ENCODE measurements around the gene FCGR1A.
A peak's percentile ranks its signal among the peaks of the same experiment; 100 is the strongest.
"Not testable (repeated sequence)": the region's sequence is repeated elsewhere in the genome, so short reads cannot be mapped to it uniquely, and the experiment has no call there.

FCGR1A gene

GRCh38 chr1:149778313-149778712 lies 4.2 kb upstream of the FCGR1A start:
- not testable (repeated sequence) for FAIRE-seq

DNA sequence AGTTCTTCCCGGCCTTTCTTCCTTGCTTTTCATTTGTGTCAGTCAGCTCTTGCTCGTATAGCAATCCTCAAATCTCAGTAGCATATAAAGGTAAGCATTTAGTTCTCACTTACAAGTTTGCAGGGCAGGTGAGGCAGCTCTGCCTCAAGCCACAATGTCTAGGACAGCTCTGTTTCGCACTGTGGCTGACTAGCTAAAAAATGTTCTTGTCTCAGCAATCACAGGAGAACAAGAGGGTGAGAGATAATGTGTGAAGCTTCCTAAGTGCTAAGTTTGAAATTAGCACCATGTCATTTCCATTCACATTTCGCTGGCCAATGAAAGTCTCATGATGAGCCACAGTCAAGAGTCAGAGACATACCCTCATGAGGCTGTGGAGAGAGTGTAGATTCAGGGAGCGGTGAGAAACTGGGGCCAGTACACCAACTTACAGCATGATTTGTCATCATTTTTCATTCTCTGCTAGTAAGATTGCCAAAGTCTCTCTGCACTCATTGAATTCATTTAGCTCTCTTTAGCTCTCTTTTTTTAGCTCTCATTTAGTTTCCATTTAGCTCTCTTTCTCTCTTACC lies 995 bp upstream of the FCGR1A start:
- FAIRE-seq, result not testable (repeated sequence)

DNA sequence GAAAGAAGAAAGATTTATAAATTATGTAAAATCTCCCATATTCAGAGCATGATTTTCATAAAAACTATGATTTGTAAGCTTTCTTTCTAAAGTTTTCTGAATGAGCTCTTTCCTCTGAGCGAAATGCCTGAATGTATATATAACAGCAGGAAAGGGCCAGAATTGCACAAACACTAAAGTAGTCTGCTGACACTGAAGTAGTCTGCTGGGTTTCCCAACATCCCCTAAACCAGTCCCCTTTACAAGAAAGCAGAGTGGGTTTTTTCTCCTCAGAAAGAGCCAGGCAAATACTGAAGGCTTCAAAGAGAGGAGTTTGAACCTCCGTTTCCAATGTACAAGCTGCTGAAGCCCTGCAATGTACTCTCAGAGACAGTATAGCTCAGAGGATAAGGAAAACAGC lies 795 bp downstream of the FCGR1A start:
- not testable (repeated sequence) for FAIRE-seq

DNA sequence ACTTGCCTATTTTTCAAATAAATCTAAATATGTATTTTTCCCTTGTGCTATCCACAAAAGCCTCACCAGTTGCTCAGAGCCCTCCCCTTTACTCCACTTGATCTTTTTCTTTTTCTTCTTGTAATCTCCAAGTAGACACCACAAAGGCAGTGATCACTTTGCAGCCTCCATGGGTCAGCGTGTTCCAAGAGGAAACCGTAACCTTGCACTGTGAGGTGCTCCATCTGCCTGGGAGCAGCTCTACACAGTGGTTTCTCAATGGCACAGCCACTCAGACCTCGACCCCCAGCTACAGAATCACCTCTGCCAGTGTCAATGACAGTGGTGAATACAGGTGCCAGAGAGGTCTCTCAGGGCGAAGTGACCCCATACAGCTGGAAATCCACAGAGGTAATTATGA lies 1.4 kb downstream of the FCGR1A start:
- FAIRE-seq, result not testable (repeated sequence)

- FAIRE-seq, result not testable (repeated sequence)
These were observed 5.4 kb downstream of the FCGR1A start for GRCh38 chr1:149787688-149788451.

DNA sequence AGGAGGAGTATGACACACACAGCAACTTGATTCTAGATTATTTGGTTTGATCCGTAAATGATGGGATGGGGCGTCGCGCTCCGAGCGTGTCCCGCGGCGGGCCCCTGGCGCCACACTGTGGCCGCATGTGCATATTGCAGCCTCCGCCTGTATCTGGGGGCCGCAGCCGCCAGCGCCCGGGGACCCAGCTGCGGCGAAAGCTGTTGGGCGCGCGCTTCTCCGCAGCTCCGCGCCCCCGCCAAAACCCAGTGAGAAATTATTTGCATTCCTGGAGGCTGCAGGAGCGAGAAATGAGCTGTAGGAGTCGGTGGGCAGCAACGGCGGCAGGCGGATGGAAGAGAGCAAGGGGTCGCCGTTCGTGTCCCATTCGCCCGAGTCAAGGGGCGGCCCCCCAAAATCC lies 10.0 kb downstream of the FCGR1A start:
- not testable (repeated sequence) for FAIRE-seq

GRCh38 chr1:149792912-149793515 lies 10.5 kb downstream of the FCGR1A start:
- FAIRE-seq, result not testable (repeated sequence)

- not testable (repeated sequence) for FAIRE-seq
These were observed 11.4 kb downstream of the FCGR1A start for GRCh38 chr1:149793885-149794284.

DNA sequence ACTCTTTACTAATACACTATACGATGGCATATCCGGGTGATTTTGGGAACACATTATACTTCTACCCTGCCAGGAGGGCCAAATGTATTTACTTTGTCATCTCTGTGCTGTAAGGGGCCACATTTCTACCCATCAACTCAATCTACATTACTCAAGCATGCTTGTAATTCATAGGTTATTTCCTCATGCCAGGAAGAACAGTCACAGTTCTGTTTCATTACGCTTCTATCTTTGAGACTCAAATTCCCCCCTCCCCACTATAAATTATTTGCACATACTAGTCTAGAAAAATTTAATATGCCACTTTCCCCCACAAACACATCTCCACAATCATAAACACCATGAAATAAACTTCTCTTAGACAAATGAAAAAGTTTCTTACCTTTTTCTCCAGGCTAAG lies 19.1 kb downstream of the FCGR1A start:
- FAIRE-seq, result not testable (repeated sequence)

- FAIRE-seq, result not testable (repeated sequence)
These were observed 22.1 kb downstream of the FCGR1A start for GRCh38 chr1:149804417-149805080.

DNA sequence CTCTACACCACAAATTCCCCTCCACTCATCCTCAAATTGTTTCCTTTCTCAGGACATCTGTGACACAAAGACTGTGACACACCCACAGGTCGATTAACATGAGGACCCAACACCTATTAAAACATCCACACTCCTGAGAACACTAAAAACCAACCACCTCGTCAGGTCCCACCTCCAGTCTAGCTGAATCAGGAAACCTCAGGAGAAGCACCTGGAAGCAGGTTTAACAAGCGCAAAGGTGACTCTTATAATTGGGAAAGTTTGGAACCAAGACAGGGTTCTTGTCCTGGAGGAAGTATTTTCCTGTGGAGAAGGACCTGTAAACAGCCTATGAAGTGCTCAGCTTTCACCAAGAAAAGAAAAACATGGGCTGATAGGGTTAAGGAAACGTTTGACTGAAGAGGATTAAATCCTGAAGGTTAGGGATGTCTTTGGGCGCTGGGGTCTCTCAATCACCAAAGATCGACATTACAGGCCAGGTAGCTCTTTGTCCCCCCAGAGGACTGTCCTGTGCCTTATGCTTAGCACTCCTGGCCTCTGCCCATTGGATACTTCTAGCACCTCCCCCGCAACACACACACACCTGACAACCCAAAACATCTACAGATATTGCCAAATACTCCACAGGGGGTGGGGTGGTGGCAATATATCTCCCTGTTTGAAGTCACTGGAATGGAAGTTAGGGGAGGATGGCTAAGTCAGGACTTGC lies 28.4 kb downstream of the FCGR1A start:
- not testable (repeated sequence) for FAIRE-seq

DNA sequence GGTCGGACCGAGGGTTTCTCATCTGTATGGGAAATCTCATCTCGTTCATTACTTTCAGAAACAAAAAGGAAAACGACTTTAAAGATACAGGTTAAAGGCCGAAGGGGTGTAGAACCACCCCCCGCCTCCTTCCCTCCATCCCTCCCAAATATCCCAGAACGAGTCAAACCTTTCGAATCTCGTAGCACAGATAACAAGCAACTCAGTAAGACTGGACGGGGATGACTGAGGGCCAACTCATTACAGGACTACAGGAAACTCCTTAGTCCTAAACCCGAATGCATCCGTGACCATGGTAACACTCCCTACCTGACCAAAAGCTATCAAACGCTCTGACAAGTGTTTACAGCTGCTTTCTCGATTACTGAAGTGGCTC lies 29.0 kb downstream of the FCGR1A start:
- not testable (repeated sequence) for FAIRE-seq

GRCh38 chr1:149811890-149812829 lies 29.7 kb downstream of the FCGR1A start:
- FAIRE-seq, result peak; percentile 97

- peak; percentile 17 for FAIRE-seq
These were observed 30.7 kb downstream of the FCGR1A start for GRCh38 chr1:149812893-149813801.

DNA sequence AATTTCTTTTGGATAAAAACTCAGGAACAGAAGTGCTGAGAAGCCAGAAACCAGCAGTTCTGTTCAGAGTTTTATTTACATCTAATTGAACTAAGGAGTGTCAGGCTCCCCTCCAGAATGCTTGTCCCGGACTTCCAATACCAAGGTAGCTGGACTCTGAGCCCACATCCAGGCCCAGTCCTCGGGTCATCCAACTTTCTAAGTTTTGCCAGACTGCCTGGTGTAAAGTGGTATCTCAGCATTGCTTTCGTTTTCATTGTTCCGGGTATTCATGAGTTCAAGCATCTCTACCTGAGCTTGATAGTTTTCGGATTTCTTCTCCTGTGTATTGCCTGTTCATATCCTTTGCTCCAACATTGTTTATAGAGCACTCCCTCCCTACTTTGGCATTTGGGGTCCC lies 37.9 kb downstream of the FCGR1A start:
- FAIRE-seq, result not testable (repeated sequence)

DNA sequence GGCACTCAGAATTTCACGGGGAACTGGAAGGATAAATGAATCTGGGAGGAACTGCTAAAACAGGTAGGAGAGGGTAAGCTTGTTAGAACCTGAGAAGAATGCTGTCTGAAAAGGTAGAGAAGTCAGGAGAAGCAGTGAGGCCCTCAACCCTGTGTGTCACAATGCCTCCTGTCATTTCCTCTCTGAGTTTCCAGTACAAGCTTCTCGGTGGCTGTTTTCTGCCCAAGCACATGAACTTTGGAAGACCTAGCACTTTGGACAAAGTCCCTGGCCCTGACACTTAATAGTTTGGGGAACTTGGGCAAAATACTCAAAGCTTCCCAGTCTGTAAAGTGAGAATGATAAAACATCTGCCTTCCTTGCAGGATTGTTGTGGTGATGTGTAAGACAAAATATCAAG lies 44.1 kb downstream of the FCGR1A start:
- not testable (repeated sequence) for FAIRE-seq

GRCh38 chr1:149831764-149832315 lies 49.3 kb downstream of the FCGR1A start:
- FAIRE-seq, result not testable (repeated sequence)

DNA sequence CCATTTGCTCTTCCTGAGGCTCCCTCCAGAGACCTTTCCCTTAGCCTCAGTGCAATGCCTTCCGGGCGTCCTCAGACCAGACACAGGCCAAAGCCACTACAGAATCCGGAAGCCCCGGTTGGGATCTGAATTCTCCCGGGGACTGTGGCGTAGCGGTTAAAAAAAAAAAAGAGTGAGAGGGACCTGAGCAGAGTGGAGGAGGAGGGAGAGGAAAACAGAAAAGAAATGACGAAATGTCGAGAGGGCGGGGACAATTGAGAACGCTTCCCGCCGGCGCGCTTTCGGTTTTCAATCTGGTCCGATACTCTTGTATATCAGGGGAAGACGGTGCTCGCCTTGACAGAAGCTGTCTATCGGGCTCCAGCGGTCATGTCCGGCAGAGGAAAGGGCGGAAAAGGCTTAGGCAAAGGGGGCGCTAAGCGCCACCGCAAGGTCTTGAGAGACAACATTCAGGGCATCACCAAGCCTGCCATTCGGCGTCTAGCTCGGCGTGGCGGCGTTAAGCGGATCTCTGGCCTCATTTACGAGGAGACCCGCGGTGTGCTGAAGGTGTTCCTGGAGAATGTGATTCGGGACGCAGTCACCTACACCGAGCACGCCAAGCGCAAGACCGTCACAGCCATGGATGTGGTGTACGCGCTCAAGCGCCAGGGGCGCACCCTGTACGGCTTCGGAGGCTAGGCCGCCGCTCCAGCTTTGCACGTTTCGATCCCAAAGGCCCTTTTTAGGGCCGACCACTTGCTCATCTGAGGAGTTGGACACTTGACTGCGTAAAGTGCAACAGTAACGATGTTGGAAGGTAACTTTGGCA lies 50.0 kb downstream of the FCGR1A start:
- not testable (repeated sequence) for FAIRE-seq

DNA sequence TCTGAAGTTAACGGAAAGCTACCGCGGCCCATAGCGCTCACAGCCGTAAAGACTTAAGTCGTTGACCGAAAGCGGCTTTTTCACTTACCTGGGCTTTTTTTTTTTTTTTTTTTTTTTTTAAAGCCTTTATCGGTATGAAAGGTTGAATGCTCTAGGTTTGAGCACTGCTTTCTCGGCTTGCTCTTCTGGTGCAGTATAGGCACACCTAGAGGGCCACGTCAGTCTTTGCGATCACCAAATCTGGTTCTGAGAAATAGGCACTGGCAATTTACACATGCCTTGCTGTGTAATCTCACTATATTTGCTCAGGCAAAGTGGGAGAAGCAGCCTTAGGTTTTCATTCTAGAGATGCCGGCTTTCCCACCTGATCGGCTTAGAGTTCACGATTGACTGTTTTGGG lies 50.6 kb downstream of the FCGR1A start:
- FAIRE-seq, result not testable (repeated sequence)

Data from G401.6 (cell line).